Calu3 (cell line): Measurements from ENCODE around the gene EID3. TPM values are rescaled to one million over a fixed set of nuclear protein-coding genes. Genes with fewer than 3 reads are reported as not detected.
"Not testable (repeated sequence)": the region's sequence is repeated elsewhere in the genome, so short reads cannot be mapped to it uniquely, and the experiment has no call there.

ENCODE experiments used
- BruUV-seq: library from RNA; stranded (reverse); fragments of 400-500 nt; replicated peaks from 2 replicates; lab custom pipeline; 2021; lab: Mats Ljungman, UMichigan
- CTCF ChIA-PET: fragments of 300-600 bp; sonication (Branson Sonifier 250); formaldehyde crosslinking; loops from one replicate; lab custom pipeline; 2022; ENCODE audit warnings: antibody characterized with exemption; lab: Charles Lee
- DNase-seq: peaks from one replicate; pipeline ENCODE4 v3.0.0; 2022
- H3K27ac Mint-ChIP-seq: one replicate; pipeline ENCODE4 v1.8.0; 2022; ENCODE audit warnings: mixed read lengths; ENCODE audit not compliant: unreplicated experiment
- H3K27me3 Mint-ChIP-seq: one replicate; pipeline ENCODE4 v1.8.0; 2022; ENCODE audit warnings: mixed read lengths; ENCODE audit not compliant: unreplicated experiment
- H3K36me3 Mint-ChIP-seq: one replicate; pipeline ENCODE4 v1.8.0; 2022; ENCODE audit warnings: mild to moderate bottlenecking, moderate library complexity, mixed read lengths; ENCODE audit not compliant: insufficient read depth, unreplicated experiment
- H3K4me1 Mint-ChIP-seq: one replicate; pipeline ENCODE4 v1.8.0; 2022; ENCODE audit warnings: mild to moderate bottlenecking, low read depth, mixed read lengths; ENCODE audit not compliant: unreplicated experiment
- H3K4me3 Mint-ChIP-seq: one replicate; pipeline ENCODE4 v1.8.0; 2022; ENCODE audit warnings: mild to moderate bottlenecking, low read depth, moderate library complexity, mixed read lengths; ENCODE audit not compliant: unreplicated experiment
- H3K9me3 Mint-ChIP-seq: one replicate; pipeline ENCODE4 v1.8.0; 2022; ENCODE audit warnings: low read depth, mixed read lengths; ENCODE audit not compliant: unreplicated experiment
- intact Hi-C: fragments of 100-400 bp; cut with micrococcal nuclease; formaldehyde crosslinking; loops from one replicate; pipeline ENCODE4 v1.10.0; 2022; ENCODE audit not compliant: unreplicated experiment
- total RNA-seq: library from RNA; stranded (reverse); gene quantifications from 2 replicates; pipeline ENCODE4 v1.2.3, GENCODE V29; 2022
- TF ChIP-seq, protein P1 (sequence below): fragments of 200-600 bp; IDR thresholded peaks from one replicate; pipeline ENCODE4 v1.8.0; 2022; ENCODE audit warnings: antibody characterized with exemption; ENCODE audit not compliant: unreplicated experiment

EID3 gene
- total RNA-seq, 1 experiment from 2014 or later = 5.5 TPM

DNA sequence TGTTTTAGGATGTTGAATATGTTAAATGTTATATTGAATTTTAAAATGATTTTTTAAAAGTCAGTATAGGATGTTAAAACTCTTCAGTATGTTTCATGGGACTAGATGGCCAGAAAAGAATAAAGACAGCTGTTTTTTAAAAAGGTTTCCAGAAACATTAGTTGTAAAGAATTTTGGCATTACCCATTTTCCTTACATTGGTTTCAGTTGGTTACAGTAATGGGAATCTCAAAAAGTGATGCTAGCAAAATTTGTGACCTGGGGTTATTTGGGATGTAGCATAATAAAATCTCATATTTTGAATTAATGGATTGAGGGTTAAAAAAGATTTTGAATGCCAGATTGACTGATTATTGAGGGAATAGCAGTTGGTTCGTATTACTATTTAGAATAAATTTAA, 25.3 kb downstream of the EID3 start:
- no peak overlapping the region for H3K27ac Mint-ChIP-seq
- CTCF ChIA-PET = interaction anchor here (0.6 kb wide), 2 partner anchors 36 to 755 kb away, joined by 3 to 4 read pairs; partner anchors contain the start of gene ALDH1L2
- no peaks in the 10 kb centered on the region for H3K4me1 Mint-ChIP-seq
- intact Hi-C loops = no loop called here
- TF ChIP-seq, protein P1, sequence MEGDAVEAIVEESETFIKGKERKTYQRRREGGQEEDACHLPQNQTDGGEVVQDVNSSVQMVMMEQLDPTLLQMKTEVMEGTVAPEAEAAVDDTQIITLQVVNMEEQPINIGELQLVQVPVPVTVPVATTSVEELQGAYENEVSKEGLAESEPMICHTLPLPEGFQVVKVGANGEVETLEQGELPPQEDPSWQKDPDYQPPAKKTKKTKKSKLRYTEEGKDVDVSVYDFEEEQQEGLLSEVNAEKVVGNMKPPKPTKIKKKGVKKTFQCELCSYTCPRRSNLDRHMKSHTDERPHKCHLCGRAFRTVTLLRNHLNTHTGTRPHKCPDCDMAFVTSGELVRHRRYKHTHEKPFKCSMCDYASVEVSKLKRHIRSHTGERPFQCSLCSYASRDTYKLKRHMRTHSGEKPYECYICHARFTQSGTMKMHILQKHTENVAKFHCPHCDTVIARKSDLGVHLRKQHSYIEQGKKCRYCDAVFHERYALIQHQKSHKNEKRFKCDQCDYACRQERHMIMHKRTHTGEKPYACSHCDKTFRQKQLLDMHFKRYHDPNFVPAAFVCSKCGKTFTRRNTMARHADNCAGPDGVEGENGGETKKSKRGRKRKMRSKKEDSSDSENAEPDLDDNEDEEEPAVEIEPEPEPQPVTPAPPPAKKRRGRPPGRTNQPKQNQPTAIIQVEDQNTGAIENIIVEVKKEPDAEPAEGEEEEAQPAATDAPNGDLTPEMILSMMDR = no peak
- no TSS peak for BruUV-seq
- peaks cover 89% of the 10 kb centered on the region for H3K36me3 Mint-ChIP-seq
- no peak for DNase-seq
- H3K4me3 Mint-ChIP-seq = no peak overlapping the region
- H3K27me3 Mint-ChIP-seq = no peaks in the 10 kb centered on the region
- H3K9me3 Mint-ChIP-seq = no peaks in the 10 kb centered on the region

DNA sequence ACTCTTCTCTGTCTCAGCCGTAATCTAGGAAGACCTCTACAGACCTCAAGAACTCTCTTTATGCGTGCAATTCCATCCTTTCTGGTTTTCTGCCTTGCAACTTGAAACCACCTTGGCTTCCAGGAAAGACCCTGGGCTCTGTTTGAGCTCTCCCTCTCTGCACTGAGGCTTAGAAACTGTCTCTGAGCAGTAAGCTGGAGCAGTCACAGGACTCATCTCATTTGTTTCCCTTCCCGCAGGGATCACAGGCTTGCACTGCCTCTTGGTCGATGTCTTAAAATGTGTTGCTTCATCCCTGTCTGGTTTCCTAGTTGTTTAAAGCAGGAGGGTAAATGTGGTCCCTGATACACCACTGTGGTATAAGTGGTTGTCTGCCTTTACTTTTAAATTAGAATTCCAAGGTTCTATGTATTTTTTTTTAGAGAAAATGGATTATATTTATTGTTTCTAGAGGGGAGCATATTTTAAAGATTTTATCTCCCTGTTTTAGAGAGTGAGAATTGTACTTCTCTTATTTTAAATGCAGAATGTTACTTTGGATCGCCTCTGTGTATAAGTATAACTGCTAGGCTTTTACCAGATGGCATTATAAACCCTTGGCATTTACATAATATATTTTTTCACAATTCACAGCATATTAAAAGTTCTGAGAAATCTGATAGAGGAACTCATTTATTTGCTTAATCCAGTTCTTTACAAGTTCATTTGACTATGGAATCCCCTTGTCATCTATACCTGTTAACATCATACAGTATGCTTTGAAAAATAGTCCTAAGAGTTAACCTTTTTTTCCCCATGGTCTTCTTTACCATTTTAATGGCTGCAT, 26.4 kb downstream of the EID3 start:
- BruUV-seq = no TSS peak

DNA sequence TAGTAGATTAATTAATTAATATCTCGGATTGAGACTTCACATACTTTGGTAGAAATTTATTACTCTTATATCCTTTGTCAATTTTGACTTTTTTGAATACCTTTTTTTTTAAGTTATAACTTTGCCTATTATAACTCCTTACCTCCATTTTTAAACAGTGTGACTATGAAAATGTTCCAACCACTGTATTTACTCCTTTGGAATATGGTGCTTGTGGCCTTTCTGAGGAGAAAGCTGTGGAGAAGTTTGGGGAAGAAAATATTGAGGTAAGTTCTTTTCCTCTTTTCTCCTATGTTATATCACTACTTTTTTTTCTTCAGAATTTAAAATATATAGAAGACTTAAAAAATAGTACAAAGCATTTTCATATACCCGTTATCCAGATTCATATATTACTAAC, 27.8 kb downstream of the EID3 start:
- no TSS peak for BruUV-seq
- Mint-ChIP-seq H3K27ac (no peak overlapping the region), H3K36me3 (peaks cover 84% of the 10 kb centered on the region), H3K4me1 (no peaks in the 10 kb centered on the region), H3K27me3 (no peaks in the 10 kb centered on the region), H3K9me3 (no peaks in the 10 kb centered on the region), H3K4me3 (no peak overlapping the region)
- no peak for DNase-seq
- intact Hi-C loops = no loop called here
- CTCF ChIA-PET = interaction anchor here (0.6 kb wide), 1 partner anchor 37 kb away, joined by 10 read pairs; no protein-coding TSS in a partner anchor
- TF ChIP-seq, protein P1 = no peak

More for the DNA sequence above, 26.4 kb downstream of the EID3 start:
- CTCF ChIA-PET = interaction anchor here (0.7 to 1.1 kb wide), 2 partner anchors 10 to 110 kb away, joined by 3 to 4 read pairs; no protein-coding TSS in a partner anchor
- H3K27ac Mint-ChIP-seq = peak overlapping the region; percentile 52
- H3K27me3 Mint-ChIP-seq = no peaks in the 10 kb centered on the region
- intact Hi-C loops = no loop called here
- H3K4me3 Mint-ChIP-seq = no peak overlapping the region
- TF ChIP-seq, protein P1 = no peak
- no peak for DNase-seq
- H3K9me3 Mint-ChIP-seq = no peaks in the 10 kb centered on the region
- no peaks in the 10 kb centered on the region for H3K4me1 Mint-ChIP-seq
- peaks cover 89% of the 10 kb centered on the region for H3K36me3 Mint-ChIP-seq

DNA sequence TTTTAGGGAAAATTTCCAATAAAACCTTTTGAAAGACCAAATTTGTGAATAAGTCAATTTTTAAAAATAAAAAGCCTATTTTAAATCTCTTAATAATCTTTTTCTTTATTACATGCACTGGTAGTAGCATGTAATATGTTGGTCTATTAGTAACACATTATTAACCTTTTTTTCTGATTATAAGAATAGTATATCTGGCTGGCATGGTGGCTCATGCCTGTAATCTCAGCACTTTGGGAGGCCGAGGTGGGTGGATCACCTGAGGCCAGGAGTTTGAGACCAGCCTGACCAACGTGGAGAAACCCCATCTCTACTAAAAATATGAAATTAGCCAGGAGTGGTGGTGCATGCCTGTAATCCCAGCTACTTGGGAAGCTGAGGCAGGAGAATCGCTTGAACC, 28.7 kb downstream of the EID3 start:
- H3K4me1 Mint-ChIP-seq, H3K27me3 Mint-ChIP-seq, intact Hi-C loops, H3K27ac Mint-ChIP-seq, DNase-seq, H3K4me3 Mint-ChIP-seq, BruUV-seq, H3K9me3 Mint-ChIP-seq, CTCF ChIA-PET: not testable (repeated sequence)
- peaks cover 80% of the 10 kb centered on the region for H3K36me3 Mint-ChIP-seq
